HG02884 (cell line): Measurements from ENCODE around the gene DCAF17.
"Not testable (repeated sequence)": the region's sequence is repeated elsewhere in the genome, so short reads cannot be mapped to it uniquely, and the experiment has no call there.

Source experiments
- ATAC-seq: cut with Tn5 transposase; IDR thresholded peaks from one replicate; pipeline ENCODE4 v1.9.1; 2021; ENCODE audit warnings: mild to moderate bottlenecking, moderate library complexity; ENCODE audit not compliant: unreplicated experiment

Gene DCAF17

DNA sequence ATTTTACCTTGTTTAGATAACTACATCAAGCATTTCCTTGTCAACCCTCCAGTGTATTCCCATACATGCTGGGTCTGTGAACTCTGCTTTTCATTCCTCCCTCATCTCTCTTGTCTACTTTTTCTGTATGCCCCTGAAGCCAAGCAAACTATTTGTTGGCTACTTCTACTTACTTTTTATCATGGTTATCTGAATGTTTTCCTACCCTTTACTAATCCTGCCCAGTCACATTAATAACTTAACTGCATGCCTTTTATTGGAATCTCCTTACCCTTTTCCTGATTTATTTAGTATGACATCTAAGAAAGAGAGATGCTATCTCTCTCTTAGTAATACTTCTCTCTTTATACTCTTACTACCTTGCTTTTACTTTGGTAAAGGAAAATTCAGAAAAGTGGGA, 17.0 kb downstream of the DCAF17 start:
- ATAC-seq: no peak

DNA sequence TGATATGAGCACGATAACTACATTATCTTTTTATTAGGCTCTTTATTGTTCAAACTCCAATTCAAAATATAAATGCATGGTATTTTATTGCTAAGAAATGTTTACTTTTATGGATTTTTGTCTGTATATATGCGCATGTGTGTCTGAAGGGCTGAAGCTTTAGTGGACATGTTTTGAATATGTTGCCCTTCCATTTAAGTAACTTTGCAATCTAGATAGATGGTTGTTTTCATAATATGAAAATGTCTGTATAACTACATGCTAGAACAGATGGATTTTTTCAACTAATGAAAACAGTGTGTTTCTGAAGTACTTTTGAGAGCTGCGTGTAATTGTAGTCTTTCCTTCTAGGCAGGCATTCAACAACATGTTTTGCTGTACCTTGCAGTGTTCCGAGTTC, 18.7 kb downstream of the DCAF17 start:
- ATAC-seq: no peak

DNA sequence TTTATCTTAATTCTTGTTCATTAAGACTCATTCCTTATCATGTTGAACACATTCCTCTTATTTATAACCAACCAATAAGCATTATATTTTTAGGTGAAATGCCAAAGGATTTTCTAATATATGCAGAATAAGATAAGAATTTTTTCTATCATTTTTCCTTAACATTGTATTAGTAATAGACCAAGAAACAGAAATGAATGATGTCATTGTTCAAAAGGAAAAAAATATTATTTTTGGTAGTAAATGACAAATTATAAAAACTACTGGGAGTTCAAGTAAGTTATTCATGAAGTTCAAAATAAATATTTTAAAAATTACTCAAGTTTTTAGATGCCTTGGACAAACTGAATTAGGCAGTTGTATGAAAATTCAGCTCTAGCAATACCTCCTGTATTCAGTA, 25.5 kb downstream of the DCAF17 start:
- ATAC-seq: no peak

DNA sequence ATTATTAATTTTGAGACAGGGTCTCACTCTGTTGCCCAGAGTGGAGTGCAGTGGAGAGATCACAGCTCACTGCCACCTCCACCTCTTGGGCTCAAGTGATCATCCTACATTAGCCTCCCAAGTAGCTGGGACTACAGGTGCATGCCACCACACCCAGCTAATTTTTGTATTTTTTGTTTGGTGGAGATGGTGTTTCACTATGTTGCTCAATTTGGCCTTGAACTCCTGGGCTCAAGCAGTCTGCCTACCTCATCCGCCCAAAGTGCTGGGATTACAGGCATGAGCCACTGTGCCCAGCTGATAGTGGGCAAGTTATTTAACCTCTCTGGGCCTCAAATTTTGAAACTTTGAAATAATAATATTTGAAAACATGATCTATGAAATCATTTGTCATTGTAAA, 26.5 kb downstream of the DCAF17 start:
- no peak for ATAC-seq

DNA sequence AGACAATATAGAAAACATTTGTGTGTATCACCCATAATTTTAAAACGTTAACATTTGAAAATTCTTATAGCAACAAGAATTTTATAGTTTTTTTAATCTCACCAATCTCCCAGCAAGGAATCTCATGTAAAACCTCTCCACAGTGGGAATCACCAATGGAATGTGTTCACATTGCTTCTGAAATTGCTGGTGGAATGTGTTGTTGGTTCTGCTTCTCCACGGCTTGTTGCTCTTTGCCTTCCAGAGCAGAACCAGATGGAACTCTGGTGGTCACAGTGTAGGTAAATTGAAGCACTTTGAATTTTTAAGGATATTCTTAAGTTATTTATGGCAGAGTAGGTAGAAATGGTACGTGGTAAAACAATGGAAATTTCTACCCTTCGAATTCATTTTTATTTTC, 35.1 kb downstream of the DCAF17 start:
- ATAC-seq: no peak

DNA sequence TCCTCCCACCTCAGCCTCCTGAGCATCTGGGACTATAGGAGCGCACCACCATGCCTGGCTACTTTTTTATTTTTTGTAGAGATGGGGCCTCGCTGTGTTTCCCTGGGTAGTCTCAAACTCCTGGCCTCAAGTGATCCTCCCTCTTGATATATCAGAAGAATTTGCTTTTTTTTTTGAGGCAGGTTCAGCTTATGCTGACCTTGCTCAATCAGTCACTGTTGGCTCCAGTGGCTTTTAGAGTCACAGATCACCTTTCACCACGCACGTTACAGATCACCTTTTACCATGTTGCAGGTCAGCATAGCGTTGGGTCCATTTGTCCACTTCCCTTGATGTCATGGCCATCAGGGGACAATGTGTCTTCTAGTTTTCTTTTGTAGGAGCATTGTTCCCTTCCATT, 36.1 kb downstream of the DCAF17 start:
- no peak for ATAC-seq

DNA sequence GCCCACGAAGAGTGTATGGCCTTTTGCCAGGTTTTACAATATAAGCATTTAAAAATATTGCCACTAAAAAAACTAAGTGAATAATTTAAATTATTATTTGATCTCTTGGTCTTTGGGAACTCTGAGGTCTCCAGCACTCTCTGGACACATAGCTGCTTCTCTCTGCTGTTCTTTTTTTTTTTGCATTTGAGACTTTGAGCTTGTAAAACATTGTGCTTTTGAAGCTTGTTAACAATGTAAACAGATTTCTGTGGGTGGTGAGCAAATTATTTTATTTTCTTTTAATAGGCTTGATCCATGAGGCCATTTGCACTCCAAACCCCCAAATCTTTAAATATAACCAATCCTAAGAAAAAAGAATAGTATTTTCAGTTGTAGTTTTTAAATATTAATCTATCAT, 42.0 kb downstream of the DCAF17 start:
- no peak for ATAC-seq

DNA sequence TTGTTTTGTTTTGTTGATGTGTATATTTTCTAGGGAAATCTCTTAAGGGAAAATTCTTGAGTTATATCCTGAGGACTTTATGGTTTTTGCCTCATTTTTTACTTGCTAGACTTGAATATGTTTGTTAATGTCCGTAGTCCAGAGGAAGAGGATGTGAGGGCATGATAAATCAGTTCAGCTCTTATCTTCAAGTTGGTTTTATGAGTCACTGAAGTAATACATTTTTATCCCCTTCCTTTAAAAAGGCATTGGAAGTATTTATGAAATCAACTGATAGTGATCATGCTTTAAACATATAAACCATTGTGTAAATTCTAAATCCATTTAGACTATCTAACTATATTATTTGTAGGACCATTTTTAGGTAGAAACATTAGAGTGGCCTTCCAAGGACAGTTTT, 44.3 kb downstream of the DCAF17 start:
- no peak for ATAC-seq

DNA sequence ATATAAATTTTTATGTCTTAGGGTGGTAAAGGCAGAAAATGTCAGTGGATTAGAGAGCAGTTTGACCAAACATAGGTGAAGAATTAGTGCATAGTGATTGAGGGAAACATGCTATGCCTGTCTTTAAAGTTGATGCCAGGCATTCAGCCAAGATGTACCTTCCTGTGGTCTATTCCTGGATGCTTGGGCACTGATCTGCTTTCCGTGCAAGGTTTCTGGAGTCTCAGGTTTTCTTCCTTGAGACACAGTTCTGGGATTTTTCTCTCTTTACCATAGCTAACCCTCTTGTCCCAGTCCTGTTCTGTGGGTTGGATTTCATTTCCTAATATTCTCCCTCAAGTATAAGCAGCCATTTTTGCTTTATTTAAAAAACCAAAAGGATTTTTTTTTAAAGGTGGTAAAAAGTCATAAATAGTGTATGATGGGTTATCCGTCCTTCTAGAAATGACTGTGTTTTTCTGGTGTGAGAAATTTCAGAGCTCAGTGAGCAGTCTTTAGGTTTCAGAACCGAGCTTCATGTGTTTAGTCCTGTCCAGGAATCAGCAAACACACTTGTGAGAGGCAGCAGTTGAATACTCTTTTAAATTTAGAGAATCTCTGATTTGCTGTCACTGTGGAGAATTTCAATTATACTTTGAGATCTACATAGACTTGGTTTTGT, 45.3 kb downstream of the DCAF17 start:
- ATAC-seq: no peak

DNA sequence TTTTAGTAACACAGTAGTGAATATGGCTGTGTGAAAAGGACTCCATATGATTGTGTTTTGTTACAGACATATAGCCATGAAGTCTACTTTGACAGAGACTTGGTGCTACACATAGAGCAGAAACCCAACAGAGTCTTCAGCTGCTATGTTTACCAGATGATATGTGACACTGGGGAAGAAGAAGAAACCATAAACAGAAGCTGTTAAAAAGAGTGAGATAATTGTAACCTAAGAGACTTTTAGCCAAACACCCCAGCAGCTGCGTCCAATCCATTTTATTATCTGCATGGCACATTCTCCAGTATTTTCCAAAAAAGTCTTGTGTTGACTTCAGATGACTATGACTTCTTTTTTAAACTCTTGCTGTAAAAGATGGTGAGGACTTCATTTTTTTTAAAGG, 46.9 kb downstream of the DCAF17 start:
- no peak for ATAC-seq

DNA sequence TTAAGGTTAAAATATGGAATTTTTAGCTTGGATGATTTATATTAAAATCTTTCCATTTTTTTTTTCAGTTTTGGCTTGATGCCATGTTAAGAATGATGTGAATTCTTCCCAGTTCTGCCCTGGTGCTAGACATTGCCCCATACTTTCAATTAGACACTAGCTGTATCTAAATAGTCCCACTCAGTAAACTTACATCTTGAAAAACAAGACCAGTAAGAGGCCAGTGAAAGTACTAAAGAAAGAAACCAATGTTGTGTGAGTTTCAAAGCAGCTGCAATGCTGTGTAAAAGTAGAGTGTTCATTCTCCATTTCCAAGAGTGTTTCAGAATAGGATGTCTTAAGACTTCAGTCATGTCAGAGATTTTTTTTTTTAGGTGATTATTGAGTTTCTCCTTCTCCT, 48.3 kb downstream of the DCAF17 start:
- ATAC-seq: no peak

DNA sequence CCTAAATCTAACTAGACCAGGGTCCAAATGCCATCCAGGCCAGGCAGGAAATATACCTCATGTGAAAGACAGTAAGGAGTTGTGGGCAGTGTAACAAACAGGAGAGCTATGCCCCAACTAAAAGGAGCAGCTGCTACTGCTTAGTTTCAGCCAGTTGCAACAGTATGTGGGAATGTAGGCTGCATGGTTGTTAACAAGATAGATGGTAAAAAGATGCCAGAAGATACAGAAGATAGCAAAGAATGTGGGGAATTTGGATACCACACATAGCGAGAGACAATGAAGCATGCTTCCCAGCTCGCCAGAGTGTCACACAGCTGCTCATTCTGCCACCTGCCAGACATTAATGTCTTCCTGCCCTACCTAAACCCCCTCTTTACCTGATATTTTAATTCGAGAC, 48.9 kb downstream of the DCAF17 start:
- ATAC-seq: no peak

DNA sequence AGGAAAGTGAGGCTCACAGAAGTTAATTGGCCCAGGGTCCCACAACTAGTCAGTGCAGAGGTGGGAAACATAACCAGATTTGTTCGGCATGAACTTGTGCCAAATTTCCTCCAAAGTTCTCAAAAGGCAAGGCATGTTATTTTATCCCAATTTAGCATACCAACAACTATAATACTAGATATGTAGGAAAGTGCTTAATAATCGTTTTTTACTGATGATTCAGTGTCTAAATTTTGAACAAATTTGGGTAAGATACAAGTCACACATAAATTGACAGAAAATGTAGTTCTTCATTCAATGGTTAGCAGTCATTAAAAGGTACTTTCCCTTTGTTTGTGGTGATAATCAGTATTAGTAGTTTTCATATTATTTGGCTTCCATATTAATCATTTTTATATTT, 49.8 kb downstream of the DCAF17 start:
- ATAC-seq: no peak

DNA sequence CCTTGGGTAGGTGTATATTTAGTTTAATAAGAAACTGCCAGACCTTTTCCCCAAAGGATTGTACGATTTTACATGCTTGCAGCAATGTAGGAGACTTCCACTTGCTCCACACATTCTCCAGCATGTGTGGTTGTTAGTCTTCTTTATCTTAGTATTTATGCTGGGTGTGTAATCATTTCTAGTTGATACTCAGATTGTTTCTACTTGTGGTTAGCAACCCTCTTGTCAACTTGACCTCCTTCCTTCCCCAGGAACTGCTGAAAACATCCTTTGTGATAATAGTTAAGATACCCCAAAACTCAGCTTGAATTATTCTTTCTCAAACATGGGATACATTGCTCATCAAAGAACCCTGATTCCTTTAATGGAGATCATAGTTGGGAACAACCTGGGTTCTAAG, 51.1 kb downstream of the DCAF17 start:
- no peak for ATAC-seq

DNA sequence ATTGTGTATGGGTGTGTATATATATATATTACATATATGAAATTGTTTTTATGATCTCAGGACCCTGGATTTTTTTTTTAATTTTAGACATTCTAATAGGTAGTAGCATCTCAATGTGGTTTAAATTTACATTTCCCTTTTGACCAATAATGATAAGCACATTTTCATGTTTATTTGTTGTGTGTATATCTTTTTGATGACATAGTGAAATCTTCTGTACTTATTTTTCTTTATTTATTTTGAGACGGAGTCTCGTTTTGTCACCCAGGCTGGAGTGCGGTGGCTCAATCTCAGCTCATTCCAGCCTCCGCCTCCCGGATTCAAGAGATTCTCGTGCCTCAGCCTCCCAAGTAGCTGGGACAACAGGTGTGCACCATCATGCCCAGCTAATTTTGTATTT, 53.2 kb downstream of the DCAF17 start:
- ATAC-seq: no peak

DNA sequence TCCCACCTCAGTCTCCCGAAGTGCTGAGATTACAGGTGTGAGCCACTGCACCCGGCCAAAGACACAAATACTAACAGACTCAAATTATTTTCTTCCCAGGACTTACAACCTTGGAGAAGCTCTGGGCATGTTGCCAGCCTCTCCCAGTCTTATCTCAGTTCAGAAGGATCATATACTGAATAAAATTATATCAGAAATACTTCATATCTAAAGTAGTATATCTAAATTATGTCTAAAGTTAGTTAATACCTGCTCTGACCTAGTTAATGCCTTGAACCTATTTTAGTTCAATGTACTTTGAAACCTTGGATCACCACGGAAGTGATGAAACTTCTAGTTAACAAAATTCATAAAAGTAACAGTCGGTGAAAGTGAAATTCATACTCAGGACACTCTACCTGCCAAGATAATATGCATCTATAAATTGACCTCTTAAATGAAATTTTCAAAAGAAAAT, 53.8 kb downstream of the DCAF17 start:
- no peak for ATAC-seq

DNA sequence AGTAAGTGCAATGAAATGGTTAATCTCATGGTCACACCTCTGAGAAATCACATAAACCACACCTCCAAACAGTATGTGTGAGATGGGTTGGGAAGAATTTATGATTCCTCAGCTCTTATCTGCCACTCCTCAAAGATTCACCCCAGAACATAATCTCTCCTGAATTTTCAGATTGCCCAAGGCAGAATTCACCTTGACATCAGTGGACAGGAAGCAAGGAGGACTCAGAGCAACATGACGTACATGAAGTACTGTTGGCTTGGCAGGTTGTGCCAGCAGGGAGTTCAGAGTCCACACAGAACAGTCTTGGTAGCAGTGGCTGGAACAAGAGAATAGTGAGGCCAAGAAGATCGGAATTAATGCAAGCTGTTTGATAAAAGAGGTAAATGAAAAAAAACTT, 56.6 kb downstream of the DCAF17 start:
- ATAC-seq: no peak

DNA sequence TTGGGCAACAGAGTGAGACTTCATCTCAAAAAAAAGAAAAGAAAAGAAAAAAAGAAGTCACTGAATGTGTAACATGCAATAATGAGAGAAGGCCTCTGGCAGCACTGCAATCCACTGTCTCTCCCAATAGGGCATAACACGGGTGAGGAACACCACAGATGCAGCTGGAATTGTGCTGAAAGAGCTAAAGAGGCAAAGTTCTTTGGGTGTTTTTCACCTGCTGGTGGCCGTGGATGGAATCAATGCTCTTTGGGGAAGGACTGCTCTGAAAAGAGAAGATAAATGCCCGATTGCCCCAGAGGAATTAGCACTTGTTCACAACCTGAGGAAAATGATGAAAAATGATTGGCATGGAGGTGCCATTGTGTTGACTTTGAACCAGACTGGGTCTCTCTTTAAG, 57.3 kb downstream of the DCAF17 start:
- ATAC-seq: no peak

DNA sequence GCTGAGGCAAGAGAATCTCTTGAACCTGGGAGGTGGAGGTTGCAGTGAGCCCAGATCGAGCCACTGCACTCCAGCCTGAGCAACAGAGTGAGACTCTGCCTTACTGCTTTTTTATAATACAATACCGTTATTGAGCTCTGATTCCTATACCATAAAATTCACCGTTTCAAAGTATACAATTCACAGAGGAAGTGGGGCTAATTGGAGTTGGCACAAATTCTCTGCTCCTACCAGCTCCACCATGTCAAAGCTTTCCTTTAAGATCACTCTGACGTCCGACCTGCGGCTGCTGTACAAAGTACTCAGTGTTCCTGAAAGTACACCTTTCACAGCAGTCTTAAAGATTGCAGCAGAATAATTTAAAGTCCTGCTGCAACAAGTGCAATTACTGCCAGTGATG, 58.6 kb downstream of the DCAF17 start:
- no peak for ATAC-seq

DNA sequence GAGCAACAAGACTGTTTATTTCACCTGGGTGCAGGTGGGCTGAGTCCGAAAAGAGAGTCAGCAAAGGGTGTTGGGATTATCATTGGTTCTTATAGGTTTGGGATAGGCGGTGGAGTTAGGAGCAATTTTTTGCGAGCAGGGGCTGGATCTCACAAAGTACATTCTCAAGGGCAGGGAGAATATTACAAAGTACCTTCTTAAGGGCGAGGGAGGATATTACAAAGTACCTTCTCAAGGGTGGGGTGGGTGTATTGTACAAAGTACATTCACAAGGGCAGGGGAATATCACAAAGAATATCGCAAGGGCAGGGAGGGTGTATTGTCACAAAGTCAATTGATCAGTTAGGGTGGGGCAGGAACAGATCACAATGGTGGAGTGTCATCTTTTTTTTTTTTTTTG, 63.6 kb downstream of the DCAF17 start:
- not testable (repeated sequence) for ATAC-seq

DNA sequence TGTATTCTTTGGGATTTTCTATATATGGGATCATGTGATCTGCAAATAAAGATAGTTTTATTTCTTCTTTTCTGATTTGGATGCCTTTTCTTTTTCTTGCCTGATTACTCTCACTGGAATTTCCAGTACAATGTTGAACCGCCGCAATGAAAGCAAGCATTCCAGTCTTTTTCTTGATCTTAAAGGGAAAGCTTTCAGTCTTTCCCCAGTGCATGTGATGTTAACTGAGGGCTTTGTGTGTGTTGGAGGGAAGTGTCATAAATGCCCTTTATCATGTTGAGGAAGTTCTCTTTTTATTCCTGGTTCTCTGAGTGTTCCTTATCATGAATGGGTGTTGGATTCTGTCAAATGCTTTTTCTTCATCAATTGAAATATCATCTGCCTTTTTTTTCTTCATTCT, 71.3 kb downstream of the DCAF17 start:
- no peak for ATAC-seq

DNA sequence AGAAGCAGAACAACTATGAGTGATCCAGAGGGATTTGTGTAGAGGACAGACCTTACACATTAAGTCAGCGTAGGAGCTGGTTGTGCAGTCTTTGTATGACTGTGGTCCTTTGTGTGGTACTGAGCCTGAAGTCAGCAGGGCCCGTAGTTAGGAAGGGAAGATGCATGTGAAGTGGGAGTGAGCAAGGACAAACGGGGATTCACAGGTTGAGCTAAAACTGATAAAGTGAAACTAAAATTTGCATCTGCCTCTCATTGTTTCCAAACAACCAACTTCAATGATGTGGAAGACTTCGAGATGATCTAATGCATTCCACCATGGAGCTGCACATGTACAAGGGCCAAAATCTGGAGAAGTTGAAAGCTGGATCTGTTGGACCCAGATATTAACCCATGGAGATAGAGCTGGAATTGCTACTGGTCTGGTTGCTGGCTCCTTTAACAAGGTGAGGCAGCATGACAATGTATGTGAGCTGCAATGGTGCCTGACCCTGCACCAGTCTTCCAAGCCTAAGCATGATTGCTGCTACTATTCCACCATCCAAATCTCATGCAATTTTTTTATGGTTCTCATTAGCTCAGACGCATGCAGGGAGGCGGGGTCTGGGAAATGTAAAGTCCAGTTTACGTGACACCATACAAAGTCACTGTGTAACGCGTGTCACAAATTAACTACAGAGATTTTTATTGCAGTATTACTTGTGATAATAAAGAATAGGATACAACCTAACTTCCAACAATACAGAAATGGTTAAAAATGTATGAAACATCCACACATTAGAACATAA, 76.1 kb downstream of the DCAF17 start:
- peak; percentile 86 for ATAC-seq

DNA sequence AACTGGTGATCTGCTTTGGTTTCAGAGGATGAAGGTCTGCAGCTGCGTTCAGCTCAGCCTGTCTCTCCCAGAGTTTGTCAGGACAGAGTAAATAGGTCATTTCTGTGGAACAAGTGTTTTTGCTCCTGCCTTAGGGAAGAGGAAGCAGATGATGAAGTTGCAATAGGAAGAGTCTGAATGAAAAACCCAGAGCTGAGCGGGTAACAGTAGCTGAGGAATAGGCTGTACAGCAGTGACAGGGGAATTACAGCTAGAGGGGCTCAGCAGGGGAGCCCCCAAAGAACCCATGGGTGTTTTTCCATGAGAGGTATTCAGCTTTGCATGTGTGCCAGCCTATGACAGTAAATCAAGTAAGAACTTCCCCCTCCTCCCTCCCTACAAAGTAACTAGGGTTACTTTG, 78.0 kb downstream of the DCAF17 start:
- ATAC-seq: no peak
